Stimulated activated memory B cell treated with anti-CD40 and anti-IgM and Interleukin-4, amounts not matched to agents 10 μg/mL and 1 μg/mL and 100 μg/mL, for 72 hours (primary cell): Measurements from ENCODE around the gene CREB3L2.

Experiments
- ATAC-seq: fragments of 150-1000 bp; cut with Tn5 transposase; 2 replicates; pipeline ENCODE4 v1.10.0; 2021
- H3K27ac Mint-ChIP-seq: one replicate; pipeline ENCODE4 v1.8.0; 2022; ENCODE audit warnings: mild to moderate bottlenecking, mixed read lengths
- H3K27me3 Mint-ChIP-seq: one replicate; pipeline ENCODE4 v1.8.0; 2022; ENCODE audit warnings: mixed read lengths
- H3K36me3 Mint-ChIP-seq: one replicate; pipeline ENCODE4 v1.8.0; 2022; ENCODE audit warnings: mixed read lengths
- H3K4me1 Mint-ChIP-seq: one replicate; pipeline ENCODE4 v1.8.0; 2022; ENCODE audit warnings: mixed read lengths
- H3K4me3 Mint-ChIP-seq: one replicate; pipeline ENCODE4 v1.8.0; 2022; ENCODE audit warnings: mild to moderate bottlenecking, moderate library complexity, mixed read lengths
- H3K9me3 Mint-ChIP-seq: one replicate; pipeline ENCODE4 v1.8.0; 2022; ENCODE audit warnings: mixed read lengths

CREB3L2 gene

DNA sequence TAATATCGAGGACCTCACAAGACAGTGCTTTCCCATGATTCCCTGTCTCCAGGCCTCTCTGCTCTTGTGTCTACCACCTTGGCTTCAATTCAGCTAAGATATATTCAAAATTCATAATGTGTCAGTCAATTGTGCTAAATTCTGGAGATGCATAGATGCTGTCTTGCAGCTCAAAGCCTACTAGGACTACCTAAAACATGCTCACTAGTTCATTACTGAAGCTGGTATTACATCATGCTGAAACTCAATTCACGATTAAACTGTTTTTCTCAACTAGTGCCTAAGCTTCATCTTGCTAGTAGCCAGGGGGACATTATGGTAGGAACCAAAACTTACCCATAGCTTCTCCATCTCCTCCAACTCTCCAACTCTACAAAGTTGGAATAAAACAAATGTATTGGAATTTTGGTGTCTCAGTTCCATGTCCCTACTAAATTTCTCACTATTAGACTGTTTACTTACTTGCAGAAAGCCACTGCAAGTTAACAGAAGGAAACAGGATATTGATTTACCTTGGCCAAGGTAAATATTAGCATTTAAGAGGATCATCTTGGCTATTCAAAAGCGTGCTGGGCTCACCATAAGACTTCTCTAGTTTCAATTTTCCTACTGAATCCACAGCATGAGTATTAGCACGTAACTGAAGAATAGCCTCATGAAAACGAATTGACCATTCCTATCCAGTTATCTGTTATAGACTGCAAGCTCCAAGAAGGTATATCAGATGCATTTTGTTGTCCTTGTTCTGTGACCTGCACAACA is 53.6 kb downstream of the CREB3L2 start:
- H3K36me3 Mint-ChIP-seq, result peaks cover 14% of the 10 kb centered on the region

DNA sequence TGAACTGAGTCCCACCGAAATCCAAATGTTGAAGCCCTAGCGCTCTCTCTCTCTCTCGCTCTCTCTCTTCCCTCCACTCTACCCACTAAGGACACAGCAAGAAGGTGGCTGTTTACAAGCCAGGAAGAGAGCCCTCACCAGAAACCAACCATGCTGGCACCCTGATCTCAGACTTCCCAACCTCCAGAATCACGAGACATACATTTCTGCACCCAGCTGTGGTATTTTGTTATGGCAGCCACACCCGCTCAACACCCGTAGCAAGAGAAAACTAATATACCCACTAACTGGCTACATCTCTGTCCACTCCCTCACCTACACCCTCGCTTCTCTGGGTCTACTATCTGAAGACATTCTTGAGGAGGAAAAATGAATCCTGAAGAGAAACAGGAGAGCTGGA is 54.8 kb downstream of the CREB3L2 start:
- Mint-ChIP-seq H3K9me3 (no peaks in the 10 kb centered on the region), H3K27me3 (no peaks in the 10 kb centered on the region), H3K4me3 (no peak overlapping the region), H3K27ac (no peak overlapping the region), H3K36me3 (peaks cover 18% of the 10 kb centered on the region), H3K4me1 (no peaks in the 10 kb centered on the region)
- ATAC-seq, result no peak

More for the DNA sequence above, 53.6 kb downstream of the CREB3L2 start:
- ATAC-seq, result no peak
- H3K27ac Mint-ChIP-seq, result no peak overlapping the region
- no peak overlapping the region for H3K4me3 Mint-ChIP-seq
- H3K27me3 Mint-ChIP-seq, result no peaks in the 10 kb centered on the region
- no peaks in the 10 kb centered on the region for H3K9me3 Mint-ChIP-seq
- no peaks in the 10 kb centered on the region for H3K4me1 Mint-ChIP-seq

DNA sequence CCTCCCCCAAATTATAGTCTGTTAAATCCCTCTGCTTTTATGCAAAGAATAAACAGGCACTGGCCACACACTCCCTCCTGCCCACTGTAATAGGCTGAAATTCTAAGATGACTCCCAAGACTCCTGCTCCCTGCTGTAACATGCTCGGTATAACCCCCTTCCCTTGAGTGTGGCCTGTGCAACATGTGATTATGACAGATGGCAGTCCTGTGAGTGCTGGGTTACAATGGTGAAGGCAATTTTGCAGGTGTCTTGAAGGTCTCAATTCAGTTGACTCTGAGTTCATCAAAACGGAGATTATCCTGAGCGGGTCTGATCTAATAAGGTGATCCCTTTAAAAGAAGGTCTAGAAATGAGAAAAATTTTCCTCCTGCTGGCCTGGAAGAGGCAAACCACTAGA is 55.9 kb downstream of the CREB3L2 start:
- H3K27me3 Mint-ChIP-seq, result no peaks in the 10 kb centered on the region
- no peaks in the 10 kb centered on the region for H3K4me1 Mint-ChIP-seq
- no peak overlapping the region for H3K27ac Mint-ChIP-seq
- H3K4me3 Mint-ChIP-seq, result no peak overlapping the region
- H3K36me3 Mint-ChIP-seq, result peaks cover 22% of the 10 kb centered on the region
- no peaks in the 10 kb centered on the region for H3K9me3 Mint-ChIP-seq
- no peak for ATAC-seq

DNA sequence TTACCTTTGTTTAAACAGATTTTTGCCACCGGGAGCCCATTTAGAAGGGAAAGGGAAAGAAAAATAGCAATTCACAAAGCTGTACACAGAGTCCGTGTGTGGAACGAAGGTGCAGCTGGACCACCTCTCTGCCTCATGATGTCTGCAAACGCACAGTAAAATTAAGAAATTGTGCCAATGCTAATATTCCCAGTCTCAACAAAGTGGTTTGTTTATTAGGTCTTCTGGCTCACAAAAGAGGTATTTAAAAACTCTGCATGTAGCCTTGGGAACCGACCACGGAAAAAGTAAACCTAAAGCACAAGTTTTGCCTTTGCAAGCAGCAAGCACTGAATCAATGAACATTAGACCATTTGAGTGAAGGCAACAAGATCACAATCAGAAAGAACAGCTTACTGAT is 57.7 kb downstream of the CREB3L2 start:
- Mint-ChIP-seq H3K4me3 (no peak overlapping the region), H3K36me3 (peaks cover 22% of the 10 kb centered on the region), H3K27me3 (no peaks in the 10 kb centered on the region), H3K9me3 (no peaks in the 10 kb centered on the region), H3K27ac (no peak overlapping the region), H3K4me1 (no peaks in the 10 kb centered on the region)
- ATAC-seq, result no peak

DNA sequence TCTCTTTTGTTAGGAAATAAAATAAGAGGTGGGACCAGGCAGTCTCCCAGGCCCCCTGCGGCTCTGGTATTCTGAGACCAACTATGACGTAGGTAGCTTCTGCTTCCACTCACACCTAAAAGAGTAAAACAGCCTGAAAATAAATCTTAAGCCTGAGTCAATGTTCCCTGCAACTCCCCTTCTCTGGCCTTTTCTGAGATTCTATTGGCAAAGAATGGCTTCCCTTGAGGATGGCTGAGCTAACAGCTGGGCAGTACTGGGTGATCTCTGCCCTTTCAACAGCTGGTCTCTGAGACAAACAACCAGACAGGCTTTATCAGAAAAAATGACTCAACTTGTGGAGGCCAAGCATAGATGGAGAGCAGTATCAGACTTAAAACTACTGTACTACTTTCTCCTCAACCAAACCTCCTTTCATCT is 58.7 kb downstream of the CREB3L2 start:
- Mint-ChIP-seq H3K4me3 (no peak overlapping the region), H3K4me1 (no peaks in the 10 kb centered on the region), H3K36me3 (peaks cover 20% of the 10 kb centered on the region), H3K9me3 (no peaks in the 10 kb centered on the region), H3K27me3 (no peaks in the 10 kb centered on the region), H3K27ac (no peak overlapping the region)
- ATAC-seq, result no peak

DNA sequence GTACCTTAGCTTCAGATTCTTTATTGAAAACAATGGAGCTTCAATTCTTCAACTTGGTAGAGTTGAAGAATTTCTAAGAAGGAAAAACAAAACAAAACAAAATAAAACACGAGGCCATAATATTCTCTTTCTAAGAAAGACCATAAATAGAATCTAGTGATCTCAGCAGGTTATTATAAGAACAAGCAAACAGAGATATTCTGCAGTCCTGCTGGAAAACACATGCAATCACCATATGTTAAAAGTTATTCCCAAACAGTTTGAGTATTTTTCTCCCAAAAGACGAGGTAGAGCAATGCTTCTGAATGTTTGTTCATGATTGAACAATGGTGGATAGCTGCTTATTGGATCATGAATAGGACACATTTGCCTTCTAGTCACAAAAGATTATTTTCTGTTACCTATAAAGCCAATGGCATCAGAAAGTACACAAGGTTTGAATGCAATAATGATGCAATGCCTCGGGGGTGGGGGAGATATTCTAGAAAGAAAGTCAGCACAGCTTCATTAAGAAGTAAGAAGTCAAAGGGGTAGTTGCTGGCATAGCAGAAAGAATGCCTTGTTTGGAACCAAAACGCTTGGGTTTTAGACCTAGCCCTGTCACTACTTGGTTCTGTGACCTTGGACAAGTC is 59.3 kb downstream of the CREB3L2 start:
- no peak overlapping the region for H3K4me3 Mint-ChIP-seq
- H3K27me3 Mint-ChIP-seq, result no peaks in the 10 kb centered on the region
- H3K36me3 Mint-ChIP-seq, result peaks cover 17% of the 10 kb centered on the region
- no peaks in the 10 kb centered on the region for H3K4me1 Mint-ChIP-seq
- no peak overlapping the region for H3K27ac Mint-ChIP-seq
- no peaks in the 10 kb centered on the region for H3K9me3 Mint-ChIP-seq
- no peak for ATAC-seq

DNA sequence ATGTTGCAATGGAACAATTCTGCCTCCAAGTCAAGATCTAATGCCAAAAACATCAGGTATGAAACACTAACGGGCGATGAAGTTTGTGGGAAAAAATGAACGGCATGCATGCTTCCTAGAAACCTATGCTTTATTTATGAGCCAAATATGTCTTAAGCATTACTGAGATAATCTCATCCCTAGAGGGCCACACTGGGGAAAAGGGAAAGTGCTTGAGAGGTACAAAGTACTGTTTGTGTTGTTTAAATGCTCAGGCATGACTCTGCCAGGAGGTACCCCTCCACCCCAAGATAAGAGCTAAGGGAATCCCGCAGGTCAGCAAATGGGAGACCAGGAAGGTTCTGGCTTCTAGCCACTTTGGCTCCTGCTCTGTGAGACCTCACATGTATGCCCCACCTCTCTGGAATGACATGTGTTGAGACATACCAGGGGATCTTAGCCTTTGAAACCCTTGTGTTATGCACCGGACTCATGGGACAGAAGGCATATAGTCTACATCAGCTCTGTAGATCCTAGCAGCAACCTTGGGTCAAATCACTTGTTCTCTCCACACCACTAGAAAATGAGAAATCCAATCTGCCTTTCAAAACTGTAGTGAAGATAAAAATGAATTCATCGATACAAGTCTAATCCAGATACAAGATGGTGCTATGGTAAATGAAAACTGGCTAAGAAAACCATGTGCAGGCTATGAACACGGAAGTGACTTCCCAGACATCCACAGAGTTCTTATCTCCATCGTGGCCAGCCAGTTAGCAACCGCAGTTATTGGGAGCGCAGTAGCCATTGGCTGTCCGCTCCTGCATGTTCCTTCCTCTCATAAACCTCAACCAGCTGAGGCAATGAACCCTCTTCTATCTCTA is 61.0 kb downstream of the CREB3L2 start:
- Mint-ChIP-seq H3K4me1 (peaks cover 7% of the 10 kb centered on the region), H3K36me3 (peaks cover 13% of the 10 kb centered on the region), H3K9me3 (no peaks in the 10 kb centered on the region), H3K4me3 (no peak overlapping the region), H3K27me3 (no peaks in the 10 kb centered on the region), H3K27ac (no peak overlapping the region)
- no peak for ATAC-seq

DNA sequence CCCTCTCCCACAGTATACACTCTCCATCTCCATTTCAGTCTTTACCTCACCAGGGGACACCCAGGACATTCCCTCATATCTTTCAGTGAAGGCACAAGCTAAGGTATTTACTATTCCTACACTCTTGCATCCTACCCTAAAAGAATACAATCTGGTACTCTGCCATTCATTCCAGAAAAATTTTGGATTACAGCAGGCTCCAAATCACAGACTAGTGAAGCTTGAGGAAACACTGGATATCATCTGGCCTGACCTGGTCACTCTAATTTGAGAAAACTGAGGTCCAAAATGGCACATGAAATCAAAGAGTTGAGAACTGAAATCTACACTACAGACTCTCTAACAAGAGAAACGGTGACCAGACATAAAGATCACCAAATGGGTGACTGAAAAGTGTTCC is 61.7 kb downstream of the CREB3L2 start:
- no peaks in the 10 kb centered on the region for H3K9me3 Mint-ChIP-seq
- no peaks in the 10 kb centered on the region for H3K27me3 Mint-ChIP-seq
- H3K4me3 Mint-ChIP-seq, result no peak overlapping the region
- no peak overlapping the region for H3K27ac Mint-ChIP-seq
- peaks cover 14% of the 10 kb centered on the region for H3K4me1 Mint-ChIP-seq
- ATAC-seq, result no peak
- H3K36me3 Mint-ChIP-seq, result peaks cover 11% of the 10 kb centered on the region

DNA sequence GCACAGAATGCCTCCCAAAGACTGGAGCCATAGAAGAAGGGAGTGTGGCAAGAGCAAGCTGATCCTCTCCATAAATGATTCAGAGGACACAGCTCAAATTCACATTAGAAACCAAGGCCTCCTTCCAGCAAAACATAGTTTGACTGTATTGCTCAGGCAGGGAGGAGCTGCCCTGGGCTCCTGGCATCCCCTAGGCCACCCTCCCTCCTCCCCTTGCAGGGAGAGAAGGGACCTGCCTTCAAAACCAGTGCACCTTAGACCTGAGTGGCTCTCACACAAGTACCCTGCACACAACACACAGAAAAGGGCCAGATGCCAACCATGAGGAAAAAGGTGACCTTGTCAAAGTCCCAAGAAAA is 64.7 kb downstream of the CREB3L2 start:
- Mint-ChIP-seq H3K9me3 (no peaks in the 10 kb centered on the region), H3K27me3 (no peaks in the 10 kb centered on the region), H3K27ac (no peak overlapping the region), H3K4me1 (peaks cover 23% of the 10 kb centered on the region), H3K36me3 (peaks cover 11% of the 10 kb centered on the region), H3K4me3 (no peak overlapping the region)
- ATAC-seq, result no peak

DNA sequence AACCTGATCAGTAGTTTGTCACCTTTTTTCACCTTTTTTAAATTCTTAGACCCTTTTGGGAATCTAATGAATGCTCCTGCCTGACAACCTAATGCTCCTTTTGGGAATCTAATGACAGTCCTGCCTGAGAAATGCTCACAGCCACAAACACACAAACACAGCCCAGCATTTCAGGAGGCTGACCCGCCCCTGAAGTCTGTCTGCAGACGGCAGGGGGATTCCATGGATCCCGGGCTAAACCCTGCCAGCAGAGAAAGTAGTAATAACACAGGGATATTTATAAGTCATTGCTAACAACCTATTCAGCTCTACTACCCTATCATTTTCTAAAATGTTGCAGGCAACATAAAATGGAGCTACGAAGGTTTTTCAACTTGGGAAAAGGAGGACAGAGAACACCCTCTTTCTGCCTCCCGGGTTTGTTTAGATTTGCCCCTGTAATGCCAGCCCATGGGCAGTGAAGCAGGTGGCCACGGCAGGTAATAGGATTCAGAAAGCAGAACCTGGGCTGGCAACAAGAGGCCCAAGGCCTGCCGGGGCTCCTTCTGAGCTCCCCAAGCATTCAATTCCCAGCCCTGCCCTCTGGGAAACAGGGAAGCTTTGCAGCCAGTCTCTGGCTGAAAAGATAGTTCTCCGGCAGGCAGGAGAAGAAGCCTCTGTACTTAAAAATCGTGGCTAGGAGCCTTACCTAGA is 65.2 kb downstream of the CREB3L2 start:
- H3K36me3 Mint-ChIP-seq, result peaks cover 7% of the 10 kb centered on the region
- H3K27me3 Mint-ChIP-seq, result no peaks in the 10 kb centered on the region
- peaks cover 23% of the 10 kb centered on the region for H3K4me1 Mint-ChIP-seq
- ATAC-seq, result no peak
- no peak overlapping the region for H3K4me3 Mint-ChIP-seq
- no peaks in the 10 kb centered on the region for H3K9me3 Mint-ChIP-seq
- no peak overlapping the region for H3K27ac Mint-ChIP-seq

DNA sequence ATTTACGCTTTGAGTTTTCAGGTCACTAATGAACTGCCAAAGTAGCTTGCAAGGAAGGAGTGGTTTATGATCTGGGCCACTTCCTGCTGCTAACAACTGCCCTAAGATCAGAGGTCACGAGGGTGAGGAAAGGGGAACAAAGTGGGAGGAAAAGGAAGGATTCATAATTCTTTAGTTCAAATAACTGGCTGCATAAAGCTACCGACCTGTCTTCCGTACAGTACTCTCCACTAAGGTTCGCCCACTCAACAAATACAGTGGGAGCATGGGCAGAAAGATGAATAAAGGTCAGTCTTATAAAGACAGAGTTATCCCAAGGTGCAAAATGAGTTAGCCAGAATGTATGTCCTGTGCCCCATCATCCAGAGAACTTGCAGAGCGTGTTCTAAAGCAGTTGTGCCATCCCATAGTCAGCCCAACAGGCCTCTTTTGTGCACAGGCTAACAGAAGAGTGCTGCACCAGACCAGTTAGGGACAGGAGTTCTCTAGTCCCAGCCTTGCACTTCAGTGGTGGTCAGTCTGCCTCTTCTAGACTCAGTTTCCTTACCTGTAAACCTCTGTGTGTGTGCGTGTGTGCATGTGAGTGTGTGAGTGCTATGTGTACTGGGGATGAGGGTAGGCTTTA is 65.9 kb downstream of the CREB3L2 start:
- Mint-ChIP-seq H3K9me3 (no peaks in the 10 kb centered on the region), H3K27me3 (no peaks in the 10 kb centered on the region), H3K36me3 (peaks cover 6% of the 10 kb centered on the region), H3K27ac (peak overlapping the region; percentile 86), H3K4me3 (peak overlapping the region; percentile 10), H3K4me1 (peaks cover 23% of the 10 kb centered on the region)
- ATAC-seq, result peak; percentile 58

DNA sequence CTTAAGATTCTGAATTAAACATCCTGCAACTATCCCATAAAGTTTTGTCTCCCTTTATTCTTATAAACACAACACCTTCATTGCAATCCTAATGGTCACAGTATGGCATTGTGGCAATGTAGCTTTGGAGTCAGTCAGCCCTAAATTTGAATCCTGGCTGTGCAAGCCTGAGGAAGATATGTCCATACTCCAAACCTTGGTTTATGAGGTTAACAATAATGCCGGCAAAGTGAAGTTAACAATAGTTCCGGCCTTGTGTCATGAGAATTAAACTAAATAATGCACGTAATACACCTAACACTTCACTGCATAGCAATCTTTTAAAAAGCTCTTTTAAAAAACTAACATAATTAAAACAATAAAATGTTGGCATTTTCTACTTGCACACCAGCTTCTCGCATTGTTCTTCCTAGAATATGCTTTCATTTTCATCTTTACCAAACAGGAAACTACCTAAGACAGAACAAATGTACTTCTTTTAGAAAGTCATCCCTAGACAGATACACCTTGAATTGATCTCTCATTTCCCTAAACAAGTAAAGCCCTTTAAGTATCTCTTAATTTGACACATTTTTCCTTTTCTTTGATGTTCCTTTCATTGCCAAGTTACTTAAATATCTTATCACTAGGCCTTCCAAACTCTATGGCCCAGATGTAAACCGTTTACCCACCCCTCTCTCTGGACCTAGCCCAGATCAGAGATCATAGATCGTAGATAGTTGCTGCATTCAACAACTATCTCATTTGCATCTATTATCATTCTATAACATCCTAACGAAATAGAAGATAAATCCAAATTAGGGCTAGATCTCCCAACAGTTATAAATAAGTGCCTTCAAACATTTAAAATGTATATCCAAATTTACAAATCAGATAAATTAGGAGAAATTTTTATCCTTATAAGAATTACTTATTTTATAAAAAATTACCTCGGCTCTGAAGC is 66.7 kb downstream of the CREB3L2 start:
- peak; percentile 74 for ATAC-seq
- H3K9me3 Mint-ChIP-seq, result no peaks in the 10 kb centered on the region
- H3K4me3 Mint-ChIP-seq, result peak overlapping the region; percentile 46
- peaks cover 6% of the 10 kb centered on the region for H3K36me3 Mint-ChIP-seq
- H3K27ac Mint-ChIP-seq, result peak overlapping the region; percentile 86
- peaks cover 23% of the 10 kb centered on the region for H3K4me1 Mint-ChIP-seq
- H3K27me3 Mint-ChIP-seq, result no peaks in the 10 kb centered on the region

DNA sequence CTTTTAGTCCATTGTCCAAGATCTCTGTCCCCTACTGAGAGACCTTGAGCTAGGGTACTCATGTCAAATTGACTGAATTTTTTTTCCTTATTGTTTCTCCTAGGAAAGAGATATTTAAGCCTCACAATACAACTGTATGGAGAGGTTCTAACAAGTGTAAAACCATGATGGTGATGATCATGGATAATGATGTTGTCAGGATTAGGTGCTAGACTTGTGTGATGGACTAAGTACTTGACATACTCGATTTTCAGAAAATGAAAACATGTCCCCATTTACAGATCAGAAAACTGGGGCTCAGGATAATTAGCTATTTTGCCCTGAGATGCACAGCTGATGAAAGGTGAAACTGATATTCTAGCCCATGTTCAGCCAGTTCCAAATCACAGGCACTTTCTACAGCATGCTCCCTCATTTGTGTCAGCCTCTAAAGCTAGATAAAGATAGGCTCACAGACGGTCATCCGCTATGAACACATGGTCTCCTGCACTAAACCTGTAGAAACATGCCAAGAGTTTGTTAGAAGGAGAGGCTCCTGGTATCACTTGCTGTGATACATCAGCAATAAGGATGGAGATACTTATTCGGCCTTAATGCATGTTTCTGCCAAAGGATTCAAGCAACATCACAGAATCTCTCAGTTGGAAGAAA is 67.6 kb downstream of the CREB3L2 start:
- H3K27ac Mint-ChIP-seq, result peak overlapping the region; percentile 86
- no peaks in the 10 kb centered on the region for H3K27me3 Mint-ChIP-seq
- no peaks in the 10 kb centered on the region for H3K9me3 Mint-ChIP-seq
- no peak for ATAC-seq
- peaks cover 23% of the 10 kb centered on the region for H3K4me1 Mint-ChIP-seq
- peak overlapping the region; percentile 46 for H3K4me3 Mint-ChIP-seq
- peaks cover 6% of the 10 kb centered on the region for H3K36me3 Mint-ChIP-seq
